Measurements from ENCODE around the gene ZNF529. TPM values are rescaled to one million over a fixed set of nuclear protein-coding genes. Genes with fewer than 3 reads are reported as not detected.
A peak's percentile ranks its signal among the peaks of the same experiment; 100 is the strongest.

The ZNF529 gene
- total and polyA plus RNA-seq, 2 of the 13 experiments (the other 11 are each of a cell fraction or from before 2014, with no cell fraction given), result 9.3 to 10.6 TPM

DNA sequence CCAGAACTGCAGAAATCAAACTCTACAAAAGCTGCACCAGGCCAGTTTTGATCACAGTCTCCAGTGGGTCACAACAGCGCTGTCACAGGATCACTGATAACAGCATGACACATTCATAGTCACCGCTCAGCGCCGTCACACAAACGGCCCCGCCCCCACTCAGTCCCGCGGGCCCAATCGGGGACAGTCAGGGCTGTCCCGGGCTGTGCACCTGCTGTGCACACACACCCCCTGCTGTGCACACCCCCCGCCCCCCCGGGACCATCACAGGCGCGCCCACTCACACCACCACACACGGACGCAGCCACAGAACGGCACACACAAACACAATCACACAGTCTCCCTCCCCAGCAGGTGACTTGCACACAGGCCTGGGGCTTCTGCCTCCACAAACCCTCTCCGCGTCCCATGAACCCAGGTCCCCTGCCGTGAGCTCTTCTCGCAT is 31.6 kb upstream of the ZNF529 start (continued):
- no peak for TF ChIP-seq HNRNPH1 (optimal IDR thresholded peaks at IDR 0.05; ENCODE audit: low read depth, low read length)
- 0 out of 2 replicates have a peak, but pooled peaks have one; percentile 55 for TF ChIP-seq RFXAP (CRISPR knock-in tag; IDR thresholded peaks at IDR 0.05; ENCODE audit: borderline replicate concordance)
- TF ChIP-seq ADNP (CRISPR knock-in tag; IDR thresholded peaks at IDR 0.05), result no peak
- TF ChIP-seq KLF6 (CRISPR knock-in tag; IDR thresholded peaks at IDR 0.05), result 0 out of 2 replicates have a peak, but pooled peaks have one; percentile 4
- no peak for TF ChIP-seq MTA1 (CRISPR knock-in tag; IDR thresholded peaks at IDR 0.05; ENCODE audit: borderline replicate concordance)
- TF ChIP-seq ZNF180 (CRISPR knock-in tag; IDR thresholded peaks at IDR 0.05; ENCODE audit: borderline replicate concordance, low read depth), result no peak
- no peak for TF ChIP-seq NFIB (CRISPR knock-in tag; IDR thresholded peaks at IDR 0.05; ENCODE audit: borderline replicate concordance)
- TF ChIP-seq, protein P1, sequence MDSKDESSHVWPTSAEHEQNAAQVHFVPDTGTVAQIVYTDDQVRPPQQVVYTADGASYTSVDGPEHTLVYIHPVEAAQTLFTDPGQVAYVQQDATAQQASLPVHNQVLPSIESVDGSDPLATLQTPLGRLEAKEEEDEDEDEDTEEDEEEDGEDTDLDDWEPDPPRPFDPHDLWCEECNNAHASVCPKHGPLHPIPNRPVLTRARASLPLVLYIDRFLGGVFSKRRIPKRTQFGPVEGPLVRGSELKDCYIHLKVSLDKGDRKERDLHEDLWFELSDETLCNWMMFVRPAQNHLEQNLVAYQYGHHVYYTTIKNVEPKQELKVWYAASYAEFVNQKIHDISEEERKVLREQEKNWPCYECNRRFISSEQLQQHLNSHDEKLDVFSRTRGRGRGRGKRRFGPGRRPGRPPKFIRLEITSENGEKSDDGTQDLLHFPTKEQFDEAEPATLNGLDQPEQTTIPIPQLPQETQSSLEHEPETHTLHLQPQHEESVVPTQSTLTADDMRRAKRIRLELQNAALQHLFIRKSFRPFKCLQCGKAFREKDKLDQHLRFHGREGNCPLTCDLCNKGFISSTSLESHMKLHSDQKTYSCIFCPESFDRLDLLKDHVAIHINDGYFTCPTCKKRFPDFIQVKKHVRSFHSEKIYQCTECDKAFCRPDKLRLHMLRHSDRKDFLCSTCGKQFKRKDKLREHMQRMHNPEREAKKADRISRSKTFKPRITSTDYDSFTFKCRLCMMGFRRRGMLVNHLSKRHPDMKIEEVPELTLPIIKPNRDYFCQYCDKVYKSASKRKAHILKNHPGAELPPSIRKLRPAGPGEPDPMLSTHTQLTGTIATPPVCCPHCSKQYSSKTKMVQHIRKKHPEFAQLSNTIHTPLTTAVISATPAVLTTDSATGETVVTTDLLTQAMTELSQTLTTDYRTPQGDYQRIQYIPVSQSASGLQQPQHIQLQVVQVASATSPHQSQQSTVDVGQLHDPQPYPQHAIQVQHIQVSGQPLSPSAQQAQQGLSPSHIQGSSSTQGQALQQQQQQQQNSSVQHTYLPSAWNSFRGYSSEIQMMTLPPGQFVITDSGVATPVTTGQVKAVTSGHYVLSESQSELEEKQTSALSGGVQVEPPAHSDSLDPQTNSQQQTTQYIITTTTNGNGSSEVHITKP (CRISPR knock-in tag; IDR thresholded peaks at IDR 0.05; ENCODE audit: low read depth), result no peak
- TF ChIP-seq CHD4 (IDR thresholded peaks at IDR 0.05; ENCODE audit: borderline replicate concordance, low read length), result no peak
- TF ChIP-seq, protein P2, sequence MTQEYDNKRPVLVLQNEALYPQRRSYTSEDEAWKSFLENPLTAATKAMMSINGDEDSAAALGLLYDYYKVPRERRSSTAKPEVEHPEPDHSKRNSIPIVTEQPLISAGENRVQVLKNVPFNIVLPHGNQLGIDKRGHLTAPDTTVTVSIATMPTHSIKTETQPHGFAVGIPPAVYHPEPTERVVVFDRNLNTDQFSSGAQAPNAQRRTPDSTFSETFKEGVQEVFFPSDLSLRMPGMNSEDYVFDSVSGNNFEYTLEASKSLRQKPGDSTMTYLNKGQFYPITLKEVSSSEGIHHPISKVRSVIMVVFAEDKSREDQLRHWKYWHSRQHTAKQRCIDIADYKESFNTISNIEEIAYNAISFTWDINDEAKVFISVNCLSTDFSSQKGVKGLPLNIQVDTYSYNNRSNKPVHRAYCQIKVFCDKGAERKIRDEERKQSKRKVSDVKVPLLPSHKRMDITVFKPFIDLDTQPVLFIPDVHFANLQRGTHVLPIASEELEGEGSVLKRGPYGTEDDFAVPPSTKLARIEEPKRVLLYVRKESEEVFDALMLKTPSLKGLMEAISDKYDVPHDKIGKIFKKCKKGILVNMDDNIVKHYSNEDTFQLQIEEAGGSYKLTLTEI (CRISPR knock-in tag; conservative IDR thresholded peaks at IDR 0.05), result no peak
- peak; percentile 8 for TF ChIP-seq CBX1 (IDR thresholded peaks at IDR 0.05; ENCODE audit: low read depth)
- TF ChIP-seq JUN (CRISPR knock-in tag; IDR thresholded peaks at IDR 0.05), result no peak
- TF ChIP-seq, protein P3, sequence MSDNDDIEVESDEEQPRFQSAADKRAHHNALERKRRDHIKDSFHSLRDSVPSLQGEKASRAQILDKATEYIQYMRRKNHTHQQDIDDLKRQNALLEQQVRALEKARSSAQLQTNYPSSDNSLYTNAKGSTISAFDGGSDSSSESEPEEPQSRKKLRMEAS (IDR thresholded peaks at IDR 0.05), result peak; percentile 51
- 0 out of 2 replicates have a peak, but pooled peaks have one; percentile 35 for TF ChIP-seq ZSCAN29 (CRISPR knock-in tag; conservative IDR thresholded peaks at IDR 0.05)
- TF ChIP-seq, protein P4, sequence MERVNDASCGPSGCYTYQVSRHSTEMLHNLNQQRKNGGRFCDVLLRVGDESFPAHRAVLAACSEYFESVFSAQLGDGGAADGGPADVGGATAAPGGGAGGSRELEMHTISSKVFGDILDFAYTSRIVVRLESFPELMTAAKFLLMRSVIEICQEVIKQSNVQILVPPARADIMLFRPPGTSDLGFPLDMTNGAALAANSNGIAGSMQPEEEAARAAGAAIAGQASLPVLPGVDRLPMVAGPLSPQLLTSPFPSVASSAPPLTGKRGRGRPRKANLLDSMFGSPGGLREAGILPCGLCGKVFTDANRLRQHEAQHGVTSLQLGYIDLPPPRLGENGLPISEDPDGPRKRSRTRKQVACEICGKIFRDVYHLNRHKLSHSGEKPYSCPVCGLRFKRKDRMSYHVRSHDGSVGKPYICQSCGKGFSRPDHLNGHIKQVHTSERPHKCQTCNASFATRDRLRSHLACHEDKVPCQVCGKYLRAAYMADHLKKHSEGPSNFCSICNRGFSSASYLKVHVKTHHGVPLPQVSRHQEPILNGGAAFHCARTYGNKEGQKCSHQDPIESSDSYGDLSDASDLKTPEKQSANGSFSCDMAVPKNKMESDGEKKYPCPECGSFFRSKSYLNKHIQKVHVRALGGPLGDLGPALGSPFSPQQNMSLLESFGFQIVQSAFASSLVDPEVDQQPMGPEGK (CRISPR knock-in tag; IDR thresholded peaks at IDR 0.05), result peak; percentile 93
- TF ChIP-seq SPEN (CRISPR knock-in tag; IDR thresholded peaks at IDR 0.05; ENCODE audit: low read depth), result peak; percentile 13; the same call in 1 of the 2 replicates
- TF ChIP-seq ZNF562 (CRISPR knock-in tag; IDR thresholded peaks at IDR 0.05; ENCODE audit: borderline replicate concordance), result no peak
- TF ChIP-seq MTF2 (CRISPR knock-in tag; IDR thresholded peaks at IDR 0.05; ENCODE audit: borderline replicate concordance), result 0 out of 2 replicates have a peak, but pooled peaks have one; percentile 14
- TF ChIP-seq SOX6 (IDR thresholded peaks at IDR 0.05), result no peak
- TF ChIP-seq SOX6 (CRISPR knock-in tag; IDR thresholded peaks at IDR 0.05), result peak; percentile 32; the same call in 1 of the 2 replicates

Measured in HepG2 (cell line).